H1 (cell line): ENCODE measurements around the gene ZNF385D. TPM values are rescaled to one million over a fixed set of nuclear protein-coding genes. Genes with fewer than 3 reads are reported as not detected.

Experiments used
- CTCF ChIA-PET: fragments of 300-600 bp; sonication (Branson Sonifier 250); formaldehyde crosslinking; loops from one replicate; lab custom pipeline; 2021; ENCODE audit not compliant: partially characterized antibody; lab: Charles Lee
- POLR2A ChIA-PET: fragments of 300-600 bp; sonication (Branson Sonifier 250); formaldehyde crosslinking; loops from one replicate; lab custom pipeline; 2021; ENCODE audit warnings: inconsistent platforms; ENCODE audit not compliant: partially characterized antibody; lab: Charles Lee
- DNase-seq, 2 experiments: peaks; one replicate each; pipeline versions ENCODE4 v3.0.0 to v3.0.0-alpha.2; 2010 to 2022; ENCODE audit warnings: low spot score in 2 of 2, low read depth in 1 of 2, mixed read lengths in 1 of 2
- FAIRE-seq: peaks from 2 replicates; lab custom pipeline; 2011; peaks lifted over from hg19 to GRCh38; lab: Jason Lieb, UNC
- H2AFZ ChIP-seq: 2 replicates; pipeline ENCODE4 v1.8.1; 2012; ENCODE audit warnings: low read length, inconsistent platforms
- H2AK5ac ChIP-seq: 2 replicates; pipeline ENCODE4 v1.6.1; 2013; ENCODE audit warnings: low read depth, low read length
- H2BK120ac ChIP-seq: replicated peaks from 2 replicates; pipeline ENCODE3; 2013; ENCODE audit warnings: low read depth, low read length, inconsistent platforms
- H2BK12ac ChIP-seq: 2 replicates; pipeline ENCODE4 v1.6.1; 2013; ENCODE audit warnings: low read depth, low read length
- H2BK15ac ChIP-seq: 2 replicates; pipeline ENCODE4 v1.6.1; 2013; ENCODE audit warnings: low read length
- H2BK20ac ChIP-seq: 2 replicates; pipeline ENCODE4 v1.6.1; 2013; ENCODE audit warnings: low read length
- H2BK5ac ChIP-seq: 2 replicates; pipeline ENCODE4 v1.6.1; 2013; ENCODE audit warnings: low read depth, low read length
- H3K14ac ChIP-seq: 2 replicates; pipeline ENCODE4 v1.6.1; 2013; ENCODE audit warnings: inconsistent platforms; ENCODE audit not compliant: insufficient read length
- H3K18ac ChIP-seq: 2 replicates; pipeline ENCODE4 v1.6.1; 2013; ENCODE audit warnings: low read length; ENCODE audit errors: extremely low read depth
- H3K23ac ChIP-seq: 2 replicates; pipeline ENCODE4 v1.6.1; 2013; ENCODE audit warnings: inconsistent platforms; ENCODE audit not compliant: insufficient read length
- H3K23me2 ChIP-seq: 2 replicates; pipeline ENCODE4 v1.6.1; 2013; ENCODE audit warnings: low read depth, low read length
- H3K27ac ChIP-seq: 2 replicates; pipeline ENCODE4 v1.6.1; 2011; ENCODE audit warnings: low read depth, low read length, inconsistent platforms
- H3K27me3 ChIP-seq, 4 experiments: replicated peaks in 1 of 4; 1 replicate in 1 of 4; 2 replicates in 3 of 4; pipeline versions ENCODE4 v1.6.1 to v1.8.1; 2011 to 2013; ENCODE audit warnings: low read length in 3 of 4, mild to moderate bottlenecking in 3 of 4, inconsistent platforms in 2 of 4, mixed read lengths in 2 of 4, moderate library complexity in 1 of 4; ENCODE audit not compliant: control insufficient read depth in 3 of 4, insufficient read depth in 3 of 4; ENCODE audit errors: extremely low read depth in 1 of 4
- H3K36me3 ChIP-seq, 4 experiments: 2 replicates each; pipeline versions ENCODE4 v1.6.1 to v1.8.1; 2011 to 2013; ENCODE audit warnings: mild to moderate bottlenecking in 4 of 4, low read length in 3 of 4, moderate library complexity in 2 of 4, control low read depth in 1 of 4, inconsistent platforms in 1 of 4; ENCODE audit not compliant: insufficient read depth in 4 of 4, control insufficient read depth in 2 of 4
- H3K4ac ChIP-seq: replicated peaks from 2 replicates; pipeline ENCODE3; 2013; ENCODE audit warnings: low read length, low read depth, mixed read lengths, inconsistent platforms; ENCODE audit not compliant: insufficient read length
- H3K4me1 ChIP-seq, 4 experiments: replicated peaks in 1 of 4; 1 replicate in 1 of 4; 2 replicates in 3 of 4; pipeline versions ENCODE4 v1.6.1 to v1.8.1; 2011 to 2013; ENCODE audit warnings: low read length in 3 of 4, inconsistent platforms in 2 of 4, mixed read lengths in 1 of 4; ENCODE audit not compliant: insufficient read depth in 4 of 4, control insufficient read depth in 3 of 4
- H3K4me2 ChIP-seq, 2 experiments: 2 replicates each; pipeline versions ENCODE4 v1.6.1 to v1.8.1; 2011 to 2013; ENCODE audit warnings: low read depth in 2 of 2, low read length in 2 of 2, control low read depth in 1 of 2, inconsistent platforms in 1 of 2, mild to moderate bottlenecking in 1 of 2; ENCODE audit not compliant: insufficient read depth in 1 of 2
- H3K4me3 ChIP-seq, 4 experiments: fragments of 200-600, 300-600 bp in 1 of 4; sonication (generic), shearing (Covaris generic), sonication (Bioruptor Twin) in 1 of 4; 2 replicates each; pipeline versions ENCODE4 v1.5.1 to v1.8.1; 2011 to 2016; ENCODE audit warnings: low read length in 4 of 4, low read depth in 3 of 4, control low read depth in 2 of 4, inconsistent platforms in 2 of 4, mild to moderate bottlenecking in 2 of 4, mixed read lengths in 1 of 4, moderate library complexity in 1 of 4; ENCODE audit not compliant: insufficient read depth in 2 of 4; ENCODE audit errors: extremely low read depth in 1 of 4
- H3K56ac ChIP-seq: replicated peaks from 2 replicates; pipeline ENCODE3; 2013; ENCODE audit warnings: low read depth, mild to moderate bottlenecking, mixed read lengths, low read length, inconsistent platforms; ENCODE audit not compliant: insufficient read length
- H3K79me1 ChIP-seq: 2 replicates; pipeline ENCODE4 v1.6.1; 2013; ENCODE audit warnings: low read depth, low read length, control low read depth
- H3K79me2 ChIP-seq, 2 experiments: 2 replicates each; pipeline versions ENCODE4 v1.6.1 to v1.8.1; 2012 to 2013; ENCODE audit warnings: low read length in 2 of 2, mild to moderate bottlenecking in 2 of 2, inconsistent platforms in 1 of 2; ENCODE audit not compliant: insufficient read depth in 2 of 2, control insufficient read depth in 1 of 2
- H3K9ac ChIP-seq, 4 experiments: replicated peaks in 1 of 4; 1 replicate in 1 of 4; 2 replicates in 3 of 4; pipeline versions ENCODE4 v1.6.1 to v1.8.1; 2011 to 2013; ENCODE audit warnings: low read depth in 3 of 4, low read length in 3 of 4, control low read depth in 2 of 4, mild to moderate bottlenecking in 2 of 4, moderate library complexity in 2 of 4, inconsistent platforms in 1 of 4; ENCODE audit errors: extremely low read depth in 1 of 4
- H3K9me3 ChIP-seq, 2 experiments: 2 replicates each; pipeline versions ENCODE4 v1.6.1 to v1.8.1; 2012 to 2013; ENCODE audit warnings: mild to moderate bottlenecking in 2 of 2, moderate library complexity in 2 of 2, control low read depth in 1 of 2, inconsistent platforms in 1 of 2, low read depth in 1 of 2, low read length in 1 of 2, mixed read lengths in 1 of 2; ENCODE audit not compliant: insufficient read depth in 2 of 2
- H4K20me1 ChIP-seq, 2 experiments: replicated peaks in 1 of 2; 2 replicates each; pipeline versions ENCODE3 to v1.8.1; 2011 to 2013; ENCODE audit warnings: inconsistent platforms in 2 of 2, low read length in 2 of 2, mild to moderate bottlenecking in 1 of 2; ENCODE audit not compliant: insufficient read depth in 2 of 2, control insufficient read depth in 1 of 2
- H4K5ac ChIP-seq: 2 replicates; pipeline ENCODE4 v1.6.1; 2013; ENCODE audit warnings: low read length, low read depth, mixed read lengths, inconsistent platforms; ENCODE audit not compliant: insufficient read length
- H4K8ac ChIP-seq: 2 replicates; pipeline ENCODE4 v1.8.0; 2013; ENCODE audit warnings: mild to moderate bottlenecking, moderate library complexity, low read length, inconsistent platforms; ENCODE audit not compliant: insufficient read depth; ENCODE audit errors: extremely low read depth
- H4K91ac ChIP-seq: replicated peaks from 2 replicates; pipeline ENCODE3; 2013; ENCODE audit warnings: low read length, mixed read lengths, inconsistent platforms; ENCODE audit not compliant: insufficient read length
- CTCF ChIP-seq, 3 experiments: IDR thresholded peaks; 1 replicate in 2 of 3; 2 replicates in 1 of 3; pipeline versions ENCODE4 v1.5.1 to v1.6.1; 2011; ENCODE audit warnings: low read length in 3 of 3, mild to moderate bottlenecking in 3 of 3, inconsistent platforms in 2 of 3, low read depth in 1 of 3, moderate library complexity in 1 of 3; ENCODE audit not compliant: insufficient read depth in 1 of 3; ENCODE audit errors: control extremely low read depth in 1 of 3
- E2F6 ChIP-seq: IDR thresholded peaks from 2 replicates; pipeline ENCODE4 v1.6.1; 2012; ENCODE audit warnings: inconsistent platforms
- KDM1A ChIP-seq: fragments of 200-600, 300-600 bp; sonication (generic); IDR thresholded peaks from 2 replicates; pipeline ENCODE4 v1.7.1; 2016; ENCODE audit warnings: mild to moderate bottlenecking, low read length, borderline replicate concordance
- KDM5A ChIP-seq: fragments of 200-600 bp; IDR thresholded peaks from 2 replicates; pipeline ENCODE4 v1.7.1; 2012; ENCODE audit warnings: mild to moderate bottlenecking, low read length, inconsistent platforms, mixed read lengths
- MAX ChIP-seq: IDR thresholded peaks from 2 replicates; pipeline ENCODE4 v1.6.1; 2012; ENCODE audit warnings: inconsistent platforms
- NANOG ChIP-seq: IDR thresholded peaks from 2 replicates; pipeline ENCODE4 v1.6.1; 2011; ENCODE audit warnings: low read length, low read depth, mild to moderate bottlenecking, inconsistent platforms; ENCODE audit not compliant: insufficient read depth, poor library complexity, severe bottlenecking
- POU5F1 ChIP-seq: IDR thresholded peaks from 2 replicates; pipeline ENCODE4 v1.6.1; 2011; ENCODE audit warnings: low read depth, mild to moderate bottlenecking, low read length, moderate library complexity
- WGBS, 2 experiments: shearing (Covaris generic) in 1 of 2; methylation state at CpG; one replicate each; pipeline versions ENCODE4 v1.1.6 to v1.1.7; 2013 to 2015; ENCODE audit warnings: low lambda C conversion rate in 2 of 2, mixed read lengths in 2 of 2, inconsistent platforms in 1 of 2, low coverage in 1 of 2, missing lambda C conversion rate in 1 of 2; ENCODE audit not compliant: insufficient replicate concordance in 2 of 2, insufficient coverage in 1 of 2, insufficient read length in 1 of 2; ENCODE audit errors: extremely low coverage in 1 of 2, missing lambda C conversion rate in 1 of 2; 5-methylcytosine and 5-hydroxymethylcytosine counted together
- polyA plus RNA-seq, 7 experiments: library from polyadenylated mRNA; depleted of rRNA in 3 of 7; stranded (reverse) in 5 of 7; unstranded in 2 of 7; fragments of >200 nt in 5 of 7; fragments of 200-250 nt in 2 of 7; gene quantifications; 1 replicate in 5 of 7; 2 replicates in 1 of 7; 4 replicates in 1 of 7; pipeline versions ENCODE4 v1.2.1 to v1.2.3, GENCODE V29; 2011 to 2013; ENCODE audit warnings: missing spikeins in 2 of 7, mixed read lengths in 2 of 7
- total RNA-seq: library from RNA; stranded (reverse); fragmentation: NEBNext Ultra II Directional; extraction: Animal tissue kit (Norgen Biotek cat#: 25700); gene quantifications from 2 replicates; pipeline ENCODE4 v1.2.1, GENCODE V29; 2021

ZNF385D gene
- total and polyA plus RNA-seq, 2 of the 8 experiments (the other 6 are each of a cell fraction or from before 2014, with no cell fraction given), result 5.9 to 10.8 TPM

GRCh38 chr3:21449738-21450137, 301.3 kb downstream of the ZNF385D start:
- no peak overlapping the region for H3K56ac ChIP-seq
- H2AFZ ChIP-seq, result no peak overlapping the region
- H2BK5ac ChIP-seq, result no peak overlapping the region
- no peaks in the 10 kb centered on the region for H3K79me2 ChIP-seq
- H2BK120ac ChIP-seq, result no peak overlapping the region
- 50% methylated on average over 2 of the region's 2 CpGs; no CpG with 5 or more reads in 1 of the 2 experiments for WGBS, 2 experiments
- no peak overlapping the region for H2BK20ac ChIP-seq
- no peak overlapping the region for H3K14ac ChIP-seq
- no peak overlapping the region for H3K9ac ChIP-seq
- no peak overlapping the region for H3K4me3 ChIP-seq
- no peaks in the 10 kb centered on the region for H4K20me1 ChIP-seq
- ChIA-PET CTCF (no interaction called here), POLR2A (no interaction called here)
- H3K79me1 ChIP-seq, result no peaks in the 10 kb centered on the region
- H3K23me2 ChIP-seq, result no peaks in the 10 kb centered on the region
- no peak overlapping the region for H4K91ac ChIP-seq
- no peak overlapping the region for H2BK12ac ChIP-seq
- H4K8ac ChIP-seq, result no peak overlapping the region
- H2AK5ac ChIP-seq, result no peak overlapping the region
- H4K5ac ChIP-seq, result no peak overlapping the region
- FAIRE-seq (no peak), DNase-seq (no peak)
- no peak overlapping the region for H3K4ac ChIP-seq
- H3K4me1 ChIP-seq, result peaks cover 0 to 3% (median under 1%) of the 10 kb centered on the region in 4 experiments; a peak in 1 of 7 replicates
- TF ChIP-seq POU5F1, result no peak
- TF ChIP-seq CTCF (IDR thresholded peaks at IDR 0.05; ENCODE audit: control extremely low read depth in 1 of 3, insufficient read depth in 1 of 3, low read depth in 1 of 3, low read length in 3 of 3), result no peak
- TF ChIP-seq KDM5A, result no peak
- TF ChIP-seq MAX, result no peak
- no peak for TF ChIP-seq KDM1A
- no peak for TF ChIP-seq NANOG
- TF ChIP-seq E2F6, result no peak
- H3K18ac ChIP-seq, result no peak overlapping the region
- H3K4me2 ChIP-seq, result no peak overlapping the region
- no peak overlapping the region for H2BK15ac ChIP-seq
- no peaks in the 10 kb centered on the region for H3K9me3 ChIP-seq
- no peaks in the 10 kb centered on the region for H3K27me3 ChIP-seq
- H3K36me3 ChIP-seq, result no peaks in the 10 kb centered on the region
- no peak overlapping the region for H3K23ac ChIP-seq
- no peak overlapping the region; the same call in 1 of the 2 replicates for H3K27ac ChIP-seq
